AG04450 (cell line): ENCODE results near the gene GDF10. TPM values are rescaled to one million over a fixed set of nuclear protein-coding genes. Genes with fewer than 3 reads are reported as not detected.

ENCODE experiments used
- CTCF ChIA-PET: fragments of 300-600, 350-600 bp; formaldehyde crosslinking; extraction: SDS; loops from one replicate; lab custom pipeline; 2022; ENCODE audit warnings: antibody characterized with exemption, inconsistent platforms; lab: Charles Lee
- POLR2A ChIA-PET: fragments of 350-600 bp; formaldehyde crosslinking; extraction: SDS; loops from one replicate; lab custom pipeline; 2021; ENCODE audit warnings: antibody characterized with exemption, inconsistent platforms; lab: Yijun Ruan, JAX
- DNase-seq: peaks from one replicate; pipeline ENCODE4 v3.0.0-alpha.2; 2011; ENCODE audit warnings: low read depth, low spot score
- H3K27ac ChIP-seq: one replicate; pipeline ENCODE4 v1.5.1; 2012; ENCODE audit warnings: low read depth, low read length, control low read depth
- H3K27me3 ChIP-seq: one replicate; pipeline ENCODE4 v1.6.0; 2012; ENCODE audit warnings: low read length; ENCODE audit not compliant: control insufficient read depth, insufficient read depth
- H3K4me3 ChIP-seq: 2 replicates; pipeline ENCODE4 v1.5.1; 2011; ENCODE audit warnings: mild to moderate bottlenecking, low read depth, low read length, control low read depth
- H3K9me3 ChIP-seq: 2 replicates; pipeline ENCODE4 v1.5.1; 2012; ENCODE audit warnings: low read length; ENCODE audit not compliant: control insufficient read depth, insufficient read depth
- polyA plus RNA-seq: library from polyadenylated mRNA; depleted of rRNA; stranded (reverse); fragments of >200 nt; gene quantifications from 2 replicates; pipeline ENCODE4 v1.2.3, GENCODE V29; 2011
- TF ChIP-seq, protein P1 (sequence below): IDR thresholded peaks from 2 replicates; pipeline ENCODE4 v1.5.1; 2011; ENCODE audit warnings: low read depth, low read length, control low read depth, inconsistent platforms

The GDF10 gene
- polyA plus RNA-seq, 1 experiment, result 0.14 TPM

DNA sequence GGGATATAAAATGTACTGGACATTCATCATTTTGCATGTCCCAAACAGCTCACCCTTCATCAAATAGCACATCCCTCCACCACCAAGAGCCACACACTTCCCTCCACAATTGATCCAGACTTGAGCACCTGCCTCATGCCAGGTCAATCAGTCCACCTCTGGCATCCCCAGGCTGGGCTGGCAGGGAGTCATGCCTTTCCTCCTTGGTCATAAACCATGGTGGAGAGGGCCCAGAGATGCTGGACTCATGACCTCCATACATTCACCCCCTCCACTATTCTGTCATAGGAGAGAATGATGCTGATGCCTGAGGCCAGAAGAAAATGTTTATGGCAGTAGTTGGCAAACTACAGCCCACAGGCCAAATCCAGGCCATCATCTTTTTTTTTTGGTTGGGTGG, 16.1 kb upstream of the GDF10 start:
- no peak for DNase-seq
- H3K4me3 ChIP-seq, result no peak overlapping the region
- H3K27me3 ChIP-seq, result peaks cover 19% of the 10 kb centered on the region
- CTCF ChIA-PET, result interaction anchor here (0.9 kb wide), 1 partner anchor 23 kb away, joined by 3 read pairs; no protein-coding TSS in a partner anchor
- H3K27ac ChIP-seq, result no peak overlapping the region
- TF ChIP-seq, protein P1, sequence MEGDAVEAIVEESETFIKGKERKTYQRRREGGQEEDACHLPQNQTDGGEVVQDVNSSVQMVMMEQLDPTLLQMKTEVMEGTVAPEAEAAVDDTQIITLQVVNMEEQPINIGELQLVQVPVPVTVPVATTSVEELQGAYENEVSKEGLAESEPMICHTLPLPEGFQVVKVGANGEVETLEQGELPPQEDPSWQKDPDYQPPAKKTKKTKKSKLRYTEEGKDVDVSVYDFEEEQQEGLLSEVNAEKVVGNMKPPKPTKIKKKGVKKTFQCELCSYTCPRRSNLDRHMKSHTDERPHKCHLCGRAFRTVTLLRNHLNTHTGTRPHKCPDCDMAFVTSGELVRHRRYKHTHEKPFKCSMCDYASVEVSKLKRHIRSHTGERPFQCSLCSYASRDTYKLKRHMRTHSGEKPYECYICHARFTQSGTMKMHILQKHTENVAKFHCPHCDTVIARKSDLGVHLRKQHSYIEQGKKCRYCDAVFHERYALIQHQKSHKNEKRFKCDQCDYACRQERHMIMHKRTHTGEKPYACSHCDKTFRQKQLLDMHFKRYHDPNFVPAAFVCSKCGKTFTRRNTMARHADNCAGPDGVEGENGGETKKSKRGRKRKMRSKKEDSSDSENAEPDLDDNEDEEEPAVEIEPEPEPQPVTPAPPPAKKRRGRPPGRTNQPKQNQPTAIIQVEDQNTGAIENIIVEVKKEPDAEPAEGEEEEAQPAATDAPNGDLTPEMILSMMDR, result no peak
- no peaks in the 10 kb centered on the region for H3K9me3 ChIP-seq
- POLR2A ChIA-PET, result no interaction called here

- peaks cover 23% of the 10 kb centered on the region for H3K27me3 ChIP-seq
- no peak overlapping the region for H3K4me3 ChIP-seq
- POLR2A ChIA-PET, result no interaction called here
- H3K9me3 ChIP-seq, result no peaks in the 10 kb centered on the region
- TF ChIP-seq, protein P1, result no peak
- CTCF ChIA-PET, result interaction anchor here (1.5 kb wide), 1 partner anchor 238 kb away, joined by 8 read pairs; no protein-coding TSS in a partner anchor
- no peak overlapping the region for H3K27ac ChIP-seq
- DNase-seq, result no peak
Observed at GRCh38 chr10:47285381-47286115, 14.4 kb upstream of the GDF10 start.

DNA sequence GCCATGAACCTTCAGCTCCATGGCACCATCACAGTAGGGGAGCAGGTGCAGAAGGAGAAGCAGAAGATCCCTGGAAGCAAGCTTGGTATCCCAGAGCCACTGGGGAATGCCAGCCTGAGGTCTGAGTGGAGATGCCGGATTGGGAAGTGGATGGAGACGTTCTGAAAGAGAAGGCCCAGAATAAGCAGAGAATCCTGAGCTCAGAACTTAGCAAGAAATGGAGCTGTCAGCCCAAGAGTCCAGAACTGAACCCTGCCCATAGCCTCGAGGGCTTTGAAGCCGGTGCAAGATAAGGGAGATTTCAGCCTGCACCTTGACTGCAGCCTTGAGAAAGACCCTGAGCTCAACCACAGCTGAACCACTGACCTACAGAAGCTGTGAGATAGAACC, 13.9 kb upstream of the GDF10 start:
- Histone ChIP-seq H3K4me3 (no peak overlapping the region), H3K27ac (no peak overlapping the region), H3K27me3 (peaks cover 23% of the 10 kb centered on the region), H3K9me3 (no peaks in the 10 kb centered on the region)
- POLR2A ChIA-PET, result no interaction called here
- CTCF ChIA-PET, result no interaction called here
- TF ChIP-seq, protein P1, result no peak
- DNase-seq, result no peak

DNA sequence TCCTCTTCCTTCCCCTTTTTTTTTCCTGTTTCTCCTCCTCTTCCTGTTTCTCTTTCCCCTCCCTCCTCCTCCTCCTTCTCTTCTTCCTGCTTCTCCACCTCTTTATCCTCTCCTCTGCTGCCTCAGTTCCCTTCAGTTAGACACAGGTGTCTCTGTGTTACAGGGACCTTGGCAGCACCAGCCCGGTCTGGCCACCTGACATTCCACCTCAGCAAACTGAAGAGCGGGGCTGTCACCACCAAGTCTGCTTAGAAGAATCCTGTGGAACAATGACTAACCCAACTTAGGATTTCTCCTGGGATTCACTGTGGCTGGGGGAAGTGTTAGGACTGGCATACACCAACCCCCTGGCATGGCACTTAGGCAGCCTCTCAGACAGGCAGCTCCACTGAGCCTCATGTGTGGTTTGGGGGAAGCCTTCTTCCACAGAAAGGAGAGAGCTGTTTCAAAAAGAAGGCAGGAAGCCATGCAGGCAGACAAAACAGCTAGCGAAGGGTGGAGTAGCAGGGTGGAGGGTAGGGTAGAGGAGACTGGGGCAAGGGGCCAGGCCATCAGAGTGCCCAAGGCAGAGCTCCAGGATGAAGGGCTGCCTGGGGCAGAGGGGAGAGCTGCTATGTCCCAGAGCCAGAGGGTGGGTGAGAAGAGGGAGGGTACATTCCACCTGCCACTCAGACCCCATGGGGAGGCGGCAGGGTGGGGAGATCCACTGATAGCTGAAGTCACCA, 13.2 kb upstream of the GDF10 start:
- TF ChIP-seq, protein P1, result no peak
- H3K27me3 ChIP-seq, result peaks cover 19% of the 10 kb centered on the region
- H3K4me3 ChIP-seq, result no peak overlapping the region
- ChIA-PET POLR2A (interaction anchor here (1.1 kb wide), 1 partner anchor 242 kb away, joined by 3 read pairs; no protein-coding TSS in a partner anchor), CTCF (no interaction called here)
- no peak overlapping the region for H3K27ac ChIP-seq
- DNase-seq, result no peak
- no peaks in the 10 kb centered on the region for H3K9me3 ChIP-seq

DNA sequence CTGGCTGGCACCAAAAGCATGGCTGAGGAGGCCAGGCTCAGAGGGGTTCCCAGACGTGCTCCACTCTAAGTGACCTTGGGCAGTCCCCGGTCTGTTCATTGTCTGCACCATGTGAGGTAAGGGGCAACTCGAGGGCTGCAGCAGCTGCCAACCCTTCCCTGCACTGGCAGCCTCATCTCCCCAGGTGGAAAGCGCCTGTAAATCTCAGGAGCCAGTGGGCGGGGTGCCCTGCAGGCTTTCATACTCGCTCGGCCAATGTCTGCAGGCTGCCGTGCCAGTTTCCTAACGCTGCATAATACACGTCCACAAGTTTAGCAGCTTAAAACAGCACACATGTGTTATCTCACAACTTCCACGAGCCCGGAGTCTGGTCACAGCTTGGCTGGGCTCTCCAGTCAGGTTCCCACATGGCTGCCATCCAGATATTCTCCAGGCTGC, 12.6 kb upstream of the GDF10 start:
- H3K27me3 ChIP-seq, result peaks cover 15% of the 10 kb centered on the region
- CTCF ChIA-PET, result no interaction called here
- no peak overlapping the region for H3K4me3 ChIP-seq
- no peak overlapping the region for H3K27ac ChIP-seq
- TF ChIP-seq, protein P1, result no peak
- POLR2A ChIA-PET, result interaction anchor here (1.1 kb wide), 1 partner anchor 242 kb away, joined by 3 read pairs; no protein-coding TSS in a partner anchor
- DNase-seq, result no peak
- H3K9me3 ChIP-seq, result no peaks in the 10 kb centered on the region
